ENCODE data around the gene CENPX. TPM values are rescaled to one million over a fixed set of nuclear protein-coding genes. Genes with fewer than 3 reads are reported as not detected.

Gene CENPX
- polyA plus RNA-seq, 1 donor (not counting 4 experiments of a cell fraction or from before 2014, with no cell fraction given): 48.2 TPM

DNA sequence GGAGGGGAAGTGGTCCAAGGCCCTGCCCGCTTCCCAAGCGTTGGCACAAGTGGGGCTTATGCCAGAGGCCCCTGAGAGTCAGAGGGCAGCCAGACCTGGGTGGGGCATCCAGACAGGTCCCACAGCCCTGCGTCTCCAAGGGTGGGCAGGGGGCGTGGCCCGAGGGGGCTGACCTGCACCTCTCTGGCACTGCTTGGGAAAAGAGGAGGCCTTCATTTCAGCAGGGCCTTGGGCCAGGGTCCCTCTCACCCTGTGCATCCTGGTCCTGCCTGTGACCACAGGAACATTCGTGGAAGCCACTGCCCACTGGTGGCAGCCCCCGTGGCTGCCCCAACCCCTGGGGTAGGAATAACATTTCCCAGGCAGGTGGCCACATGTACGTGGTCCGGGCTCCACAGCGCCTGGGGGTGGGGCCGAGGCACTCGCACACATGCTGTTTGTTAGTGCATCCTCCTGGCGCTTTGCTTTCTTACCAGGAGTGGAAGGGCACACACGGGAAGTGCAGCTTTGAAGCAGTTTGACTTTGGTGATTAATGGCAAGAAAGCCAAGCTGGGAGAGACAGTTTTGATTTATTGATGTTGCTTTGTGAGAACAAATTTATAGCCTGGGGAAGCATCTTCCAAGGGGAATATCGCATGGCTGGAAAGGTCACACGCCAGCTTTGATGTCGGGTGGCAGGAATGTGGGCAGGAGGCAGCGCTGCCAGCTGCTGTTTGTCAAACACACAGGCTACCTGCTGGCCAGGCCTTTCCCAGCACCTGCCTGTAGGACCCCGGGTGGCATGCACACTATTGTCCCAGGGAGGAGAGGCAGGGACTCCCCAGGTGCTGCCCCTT is 4.3 kb downstream of the CENPX start:
- no peak for FAIRE-seq
- no peak overlapping the region for H2AFZ ChIP-seq (ENCODE audit: control insufficient read depth, low read length)

DNA sequence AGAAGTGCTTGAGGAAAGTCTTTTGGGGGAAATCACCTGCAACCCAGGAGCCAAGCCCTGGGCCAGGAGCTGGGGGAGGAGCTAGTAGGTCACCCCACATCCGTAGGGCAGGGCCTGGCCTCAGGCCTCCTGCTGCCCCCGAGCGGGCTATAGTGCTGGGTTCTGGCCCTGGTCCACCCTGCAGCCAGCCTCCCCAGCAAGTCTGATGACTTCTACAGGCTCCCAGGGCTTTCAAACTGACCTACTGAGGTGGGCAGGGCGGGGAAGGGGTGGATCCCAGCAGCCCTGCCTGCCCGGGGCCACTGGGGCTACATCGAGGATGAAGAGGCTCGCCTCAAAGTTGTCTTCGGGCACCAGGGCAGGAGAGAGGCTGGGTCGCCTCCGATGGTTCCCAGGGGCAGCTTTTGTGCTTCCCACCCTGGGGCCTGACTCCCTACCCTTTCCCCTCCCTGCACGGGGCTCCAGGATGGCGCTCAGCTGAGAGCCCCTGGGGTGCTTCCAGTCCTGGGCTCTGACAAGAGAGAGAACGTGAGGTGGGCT is 5.0 kb downstream of the CENPX start:
- Histone ChIP-seq H3K4me1 (ENCODE audit: control insufficient read depth, extremely low read depth, insufficient read depth, low read length) (peaks cover 32% of the 10 kb centered on the region), H2AFZ (ENCODE audit: control insufficient read depth, low read length) (no peak overlapping the region), H3K4me3 (ENCODE audit: control insufficient read depth in 2 of 3, extremely low read depth in 1 of 3, insufficient read depth in 2 of 3, low read depth in 1 of 3, low read length in 3 of 3) (no peak overlapping the region), H4K20me1 (ENCODE audit: control insufficient read depth, extremely low read depth, insufficient read depth, low read length) (peaks cover 6% of the 10 kb centered on the region), H3K27ac (ENCODE audit: control insufficient read depth, insufficient read depth, low read length) (no peak overlapping the region), H3K9me1 (ENCODE audit: control insufficient read depth, extremely low read depth, insufficient read depth, low read length) (no peaks in the 10 kb centered on the region), H3K9me3 (ENCODE audit: control insufficient read depth, low read depth, low read length) (no peaks in the 10 kb centered on the region), H3K27me3 (ENCODE audit: control insufficient read depth, extremely low read depth, insufficient read depth, low read length) (no peaks in the 10 kb centered on the region), H3K36me3 (ENCODE audit: control insufficient read depth in 2 of 2, extremely low read depth in 1 of 2, insufficient read depth in 2 of 2, low read length in 2 of 2) (peaks cover 0 to 4% of the 10 kb centered on the region in 2 experiments), H3K79me2 (ENCODE audit: control insufficient read depth, insufficient read depth, low read length) (peaks cover 5% of the 10 kb centered on the region), H3K9ac (ENCODE audit: control insufficient read depth, extremely low read depth, insufficient read depth, low read length) (no peak overlapping the region), H3K4me2 (ENCODE audit: control insufficient read depth, extremely low read depth, insufficient read depth, low read depth, low read length) (no peak overlapping the region)
- dilution Hi-C loops (cut with MboI; ENCODE audit: extremely low pct_ligation_motif_present, low sequenced_read_pairs): no loop called here
- no peak for FAIRE-seq
- TF ChIP-seq EZH2 (IDR thresholded peaks at IDR 0.05; ENCODE audit: low read length): no peak
- TF ChIP-seq, protein P1, sequence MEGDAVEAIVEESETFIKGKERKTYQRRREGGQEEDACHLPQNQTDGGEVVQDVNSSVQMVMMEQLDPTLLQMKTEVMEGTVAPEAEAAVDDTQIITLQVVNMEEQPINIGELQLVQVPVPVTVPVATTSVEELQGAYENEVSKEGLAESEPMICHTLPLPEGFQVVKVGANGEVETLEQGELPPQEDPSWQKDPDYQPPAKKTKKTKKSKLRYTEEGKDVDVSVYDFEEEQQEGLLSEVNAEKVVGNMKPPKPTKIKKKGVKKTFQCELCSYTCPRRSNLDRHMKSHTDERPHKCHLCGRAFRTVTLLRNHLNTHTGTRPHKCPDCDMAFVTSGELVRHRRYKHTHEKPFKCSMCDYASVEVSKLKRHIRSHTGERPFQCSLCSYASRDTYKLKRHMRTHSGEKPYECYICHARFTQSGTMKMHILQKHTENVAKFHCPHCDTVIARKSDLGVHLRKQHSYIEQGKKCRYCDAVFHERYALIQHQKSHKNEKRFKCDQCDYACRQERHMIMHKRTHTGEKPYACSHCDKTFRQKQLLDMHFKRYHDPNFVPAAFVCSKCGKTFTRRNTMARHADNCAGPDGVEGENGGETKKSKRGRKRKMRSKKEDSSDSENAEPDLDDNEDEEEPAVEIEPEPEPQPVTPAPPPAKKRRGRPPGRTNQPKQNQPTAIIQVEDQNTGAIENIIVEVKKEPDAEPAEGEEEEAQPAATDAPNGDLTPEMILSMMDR (optimal IDR thresholded peaks at IDR 0.05 in 1 of 3, IDR thresholded peaks at IDR 0.05 in 1 of 3, conservative IDR thresholded peaks at IDR 0.05 in 1 of 3; ENCODE audit: extremely low read depth in 1 of 3, insufficient read depth in 2 of 3, low read length in 3 of 3): no peak
- DNase-seq (ENCODE audit: low read depth, low spot score): no peak

More for the DNA sequence above, 4.3 kb downstream of the CENPX start:
- Histone ChIP-seq H3K4me1 (ENCODE audit: control insufficient read depth, extremely low read depth, insufficient read depth, low read length) (peaks cover 26% of the 10 kb centered on the region), H3K9me3 (ENCODE audit: control insufficient read depth, low read depth, low read length) (no peaks in the 10 kb centered on the region), H3K9me1 (ENCODE audit: control insufficient read depth, extremely low read depth, insufficient read depth, low read length) (no peaks in the 10 kb centered on the region), H3K36me3 (ENCODE audit: control insufficient read depth in 2 of 2, extremely low read depth in 1 of 2, insufficient read depth in 2 of 2, low read length in 2 of 2) (peaks cover 0 to 4% of the 10 kb centered on the region in 2 experiments), H3K4me2 (ENCODE audit: control insufficient read depth, extremely low read depth, insufficient read depth, low read depth, low read length) (no peak overlapping the region), H4K20me1 (ENCODE audit: control insufficient read depth, extremely low read depth, insufficient read depth, low read length) (peaks cover 6% of the 10 kb centered on the region), H3K27ac (ENCODE audit: control insufficient read depth, insufficient read depth, low read length) (no peak overlapping the region), H3K4me3 (ENCODE audit: control insufficient read depth in 2 of 3, extremely low read depth in 1 of 3, insufficient read depth in 2 of 3, low read depth in 1 of 3, low read length in 3 of 3) (no peak overlapping the region), H3K9ac (ENCODE audit: control insufficient read depth, extremely low read depth, insufficient read depth, low read length) (no peak overlapping the region), H3K79me2 (ENCODE audit: control insufficient read depth, insufficient read depth, low read length) (peaks cover 5% of the 10 kb centered on the region), H3K27me3 (ENCODE audit: control insufficient read depth, extremely low read depth, insufficient read depth, low read length) (no peaks in the 10 kb centered on the region)
- TF ChIP-seq EZH2 (IDR thresholded peaks at IDR 0.05; ENCODE audit: low read length): no peak
- TF ChIP-seq, protein P1 (optimal IDR thresholded peaks at IDR 0.05 in 1 of 3, IDR thresholded peaks at IDR 0.05 in 1 of 3, conservative IDR thresholded peaks at IDR 0.05 in 1 of 3; ENCODE audit: extremely low read depth in 1 of 3, insufficient read depth in 2 of 3, low read length in 3 of 3): no peak
- DNase-seq (ENCODE audit: low read depth, low spot score): no peak
- dilution Hi-C loops (cut with MboI; ENCODE audit: extremely low pct_ligation_motif_present, low sequenced_read_pairs): no loop called here
